Naive thymus-derived CD8-positive, alpha-beta T cell (primary cell): ENCODE data around the gene C10orf90. TPM values are rescaled to one million over a fixed set of nuclear protein-coding genes. Genes with fewer than 3 reads are reported as not detected.

Source experiments
- ATAC-seq, 2 donors: fragments of 150-1000 bp; cut with Tn5 transposase in 1 of 2; sonication (Bioruptor Pico), chemical (Tn5 transposase) in 1 of 2; 1 replicate in 1 of 2; 2 replicates in 1 of 2; pipeline ENCODE4 v1.10.0; 2021; ENCODE audit warnings: mild to moderate bottlenecking in 2 of 2, moderate library complexity in 2 of 2
- POLR2A ChIA-PET: fragments of 350-600 bp; sonication (Branson Sonifier 250); formaldehyde crosslinking; loops from one replicate; lab custom pipeline; 2021; ENCODE audit warnings: antibody characterized with exemption; lab: Charles Lee
- DNase-seq, 10 donors: peaks; one replicate each; pipeline versions ENCODE4 v3.0.0 to v3.0.0-alpha.2; 2020 to 2022
- H3K27ac Mint-ChIP-seq, 10 donors: one replicate each; pipeline ENCODE4 v1.8.0; 2020 to 2022; ENCODE audit warnings: mild to moderate bottlenecking in 10 of 10, mixed read lengths in 10 of 10, moderate library complexity in 4 of 10, inconsistent platforms in 1 of 10
- H3K27me3 Mint-ChIP-seq, 5 donors: one replicate each; pipeline ENCODE4 v1.8.0; 2021 to 2022; ENCODE audit warnings: mixed read lengths in 5 of 5
- H3K36me3 Mint-ChIP-seq, 3 donors: one replicate each; pipeline ENCODE4 v1.8.0; 2020 to 2022; ENCODE audit warnings: mixed read lengths in 3 of 3, mild to moderate bottlenecking in 2 of 3, inconsistent platforms in 1 of 3
- H3K4me1 Mint-ChIP-seq, 4 donors: one replicate each; pipeline ENCODE4 v1.8.0; 2021 to 2022; ENCODE audit warnings: mixed read lengths in 4 of 4
- H3K4me3 Mint-ChIP-seq, 10 donors: one replicate each; pipeline ENCODE4 v1.8.0; 2020 to 2022; ENCODE audit warnings: mild to moderate bottlenecking in 10 of 10, mixed read lengths in 10 of 10, moderate library complexity in 6 of 10, inconsistent platforms in 1 of 10
- H3K9me3 Mint-ChIP-seq, 9 donors: one replicate each; pipeline ENCODE4 v1.8.0; 2020 to 2022; ENCODE audit warnings: mixed read lengths in 9 of 9, mild to moderate bottlenecking in 3 of 9, inconsistent platforms in 1 of 9, moderate library complexity in 1 of 9
- polyA plus RNA-seq, 3 donors: library from polyadenylated mRNA; unstranded; fragments of 300-500 nt; fragmentation: Illumina TruSeq; gene quantifications; one replicate each; pipeline ENCODE4 v1.2.3, GENCODE V29; 2021
- total RNA-seq, 8 experiments: library from RNA in 2 of 8; stranded (reverse) in 2 of 8; gene quantifications; one replicate each; pipeline ENCODE4 v1.2.3 and lab custom pipeline; 2021 to 2026

The C10orf90 gene
- total and polyA plus RNA-seq, 5 experiments from 2014 or later, result not detected

DNA sequence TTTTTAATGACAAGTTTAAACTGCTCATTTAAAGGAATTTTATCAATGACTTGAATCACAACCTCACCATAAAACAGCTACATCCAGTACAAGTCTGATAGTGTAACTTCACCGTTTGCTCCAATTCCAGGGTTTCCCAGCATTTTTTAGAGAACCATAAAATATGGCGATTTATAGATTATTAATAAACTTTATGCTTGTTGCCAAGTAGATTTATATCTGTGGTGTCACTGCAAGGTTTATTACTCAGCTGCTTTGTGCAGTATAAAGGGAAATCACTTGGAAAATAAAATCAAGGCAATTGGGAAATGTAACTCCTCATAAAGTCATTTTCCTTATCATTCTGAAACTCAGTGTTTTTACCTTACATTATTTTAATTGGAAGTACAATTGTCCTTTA, 218.2 kb downstream of the C10orf90 start:
- POLR2A ChIA-PET, result no interaction called here
- no peak for ATAC-seq
- H3K27me3 Mint-ChIP-seq, result no peaks in the 10 kb centered on the region
- peaks cover 0 to 4% (median 0%) of the 10 kb centered on the region in 3 donors for H3K36me3 Mint-ChIP-seq
- no peak overlapping the region for H3K27ac Mint-ChIP-seq
- peaks cover 0 to 5% (median 0%) of the 10 kb centered on the region in 4 donors for H3K4me1 Mint-ChIP-seq
- DNase-seq, result no peak
- H3K4me3 Mint-ChIP-seq, result no peak overlapping the region
- peaks cover 0 to 8% (median 2%) of the 10 kb centered on the region in 9 donors for H3K9me3 Mint-ChIP-seq

DNA sequence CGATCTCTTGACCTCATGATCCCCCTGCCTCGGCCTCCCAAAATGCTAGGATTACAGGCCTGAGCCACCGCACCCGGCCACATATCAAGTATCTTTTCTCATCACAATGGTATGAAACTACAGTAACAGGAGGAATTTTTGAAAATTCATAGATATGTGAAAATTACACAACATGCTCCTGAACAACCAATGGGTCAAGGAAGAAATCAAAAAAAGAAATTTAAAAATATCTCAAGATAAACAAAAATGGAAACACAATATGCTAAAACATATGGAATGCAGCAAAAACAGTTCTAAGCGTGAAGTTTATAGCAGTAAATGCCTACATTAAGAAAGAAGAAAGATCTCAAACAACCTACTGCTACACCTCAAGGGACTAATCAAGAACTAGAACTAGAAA, 222.4 kb downstream of the C10orf90 start:
- Mint-ChIP-seq H3K9me3 (peaks cover 1 to 7% (median 4%) of the 10 kb centered on the region in 9 donors), H3K27me3 (peaks cover 0 to 2% (median 0%) of the 10 kb centered on the region in 5 donors), H3K4me3 (no peak overlapping the region), H3K36me3 (peaks cover 0 to 4% (median 0%) of the 10 kb centered on the region in 3 donors), H3K4me1 (peaks cover 0 to under 1% (median 0%) of the 10 kb centered on the region in 4 donors), H3K27ac (no peak overlapping the region)
- POLR2A ChIA-PET, result no interaction called here
- no peak for DNase-seq
- ATAC-seq, result no peak

DNA sequence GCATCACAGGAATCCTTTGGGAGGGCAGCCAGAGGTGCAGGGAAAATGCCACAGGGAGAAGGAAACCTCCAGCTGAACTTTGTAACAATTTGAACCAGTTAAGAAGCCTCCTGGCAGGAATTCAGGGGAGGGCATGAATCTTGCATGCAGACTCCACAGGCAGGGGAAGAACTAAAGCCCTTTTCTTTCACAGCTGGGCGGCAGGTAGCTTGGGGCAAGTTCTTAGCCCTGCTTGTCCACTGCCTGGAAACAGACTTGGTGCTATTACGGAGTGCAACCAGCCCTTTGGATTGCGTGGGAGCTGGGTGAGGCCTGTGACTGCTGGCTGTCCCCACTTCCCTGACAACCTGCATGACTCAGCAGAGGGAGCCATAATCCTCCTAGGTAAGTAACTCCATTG, 230.6 kb downstream of the C10orf90 start:
- Mint-ChIP-seq H3K27ac (no peak overlapping the region), H3K4me3 (no peak overlapping the region), H3K36me3 (no peaks in the 10 kb centered on the region), H3K27me3 (peaks cover 7 to 31% (median 18%) of the 10 kb centered on the region in 5 donors), H3K9me3 (peaks cover 0 to 15% (median 3%) of the 10 kb centered on the region in 9 donors), H3K4me1 (no peaks in the 10 kb centered on the region)
- POLR2A ChIA-PET, result no interaction called here
- DNase-seq (no peak), ATAC-seq (no peak)

DNA sequence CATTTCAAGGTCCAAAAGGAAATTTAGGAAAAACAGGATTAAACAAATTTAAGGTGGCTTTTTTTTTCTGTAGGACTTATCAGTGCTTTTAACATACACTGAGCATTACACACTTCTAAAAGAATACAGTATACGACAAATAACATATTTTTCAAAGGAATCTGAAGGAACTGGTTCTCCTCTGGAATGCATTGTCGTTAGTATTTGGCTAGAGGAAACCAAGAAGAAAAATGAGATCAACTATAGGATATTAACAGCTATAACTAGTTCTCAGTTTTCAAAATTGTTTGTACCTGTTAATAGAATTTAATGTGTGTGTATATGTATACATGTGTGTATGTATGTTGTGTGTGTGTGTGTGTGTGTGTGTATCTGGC, 232.1 kb downstream of the C10orf90 start:
- Mint-ChIP-seq H3K36me3 (no peaks in the 10 kb centered on the region), H3K4me1 (no peaks in the 10 kb centered on the region), H3K27ac (no peak overlapping the region), H3K27me3 (peaks cover 7 to 31% (median 18%) of the 10 kb centered on the region in 5 donors), H3K9me3 (peaks cover 0 to 14% (median 0%) of the 10 kb centered on the region in 9 donors), H3K4me3 (no peak overlapping the region)
- POLR2A ChIA-PET, result no interaction called here
- ATAC-seq, result no peak
- no peak for DNase-seq

DNA sequence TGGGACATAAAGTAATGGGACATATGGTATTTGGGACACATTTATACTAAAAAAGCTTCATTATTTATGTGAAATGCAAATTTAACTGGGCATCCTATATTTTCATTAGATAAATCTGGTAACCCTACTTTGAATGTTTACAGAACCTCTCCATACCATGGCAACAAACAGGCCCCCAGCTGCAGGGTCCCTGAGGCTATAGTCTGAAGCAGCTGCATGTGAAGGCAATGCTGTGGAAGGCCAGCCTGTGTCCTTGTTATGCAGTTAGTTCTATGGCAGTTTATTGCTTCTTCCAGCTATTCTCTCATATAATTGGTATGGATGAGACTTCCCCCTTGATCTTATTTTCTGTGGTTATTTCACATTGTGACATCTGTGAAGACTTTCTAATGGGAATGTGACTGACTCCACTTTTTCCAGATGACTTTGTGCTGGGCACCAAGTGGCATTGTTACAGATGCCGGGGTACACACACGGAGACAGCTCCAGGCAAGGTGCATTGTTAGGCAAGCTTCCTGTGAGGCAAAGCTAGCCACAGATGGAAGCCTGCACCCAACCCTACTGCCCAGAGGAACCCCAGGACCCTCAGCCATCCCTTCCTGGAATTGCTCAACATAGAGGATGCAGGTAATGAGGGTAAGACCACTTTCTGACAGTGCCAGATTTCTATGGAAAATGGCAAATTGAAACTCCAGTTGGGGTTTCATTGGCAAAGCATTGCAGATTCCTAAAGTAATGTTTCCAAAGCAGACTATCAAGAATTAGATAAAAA, 232.7 kb downstream of the C10orf90 start:
- Mint-ChIP-seq H3K9me3 (peaks cover 0 to 8% (median 2%) of the 10 kb centered on the region in 9 donors), H3K4me3 (no peak overlapping the region), H3K4me1 (no peaks in the 10 kb centered on the region), H3K27ac (no peak overlapping the region), H3K27me3 (peaks cover 7 to 32% (median 18%) of the 10 kb centered on the region in 5 donors), H3K36me3 (no peaks in the 10 kb centered on the region)
- ATAC-seq (no peak), DNase-seq (no peak)
- POLR2A ChIA-PET, result no interaction called here

DNA sequence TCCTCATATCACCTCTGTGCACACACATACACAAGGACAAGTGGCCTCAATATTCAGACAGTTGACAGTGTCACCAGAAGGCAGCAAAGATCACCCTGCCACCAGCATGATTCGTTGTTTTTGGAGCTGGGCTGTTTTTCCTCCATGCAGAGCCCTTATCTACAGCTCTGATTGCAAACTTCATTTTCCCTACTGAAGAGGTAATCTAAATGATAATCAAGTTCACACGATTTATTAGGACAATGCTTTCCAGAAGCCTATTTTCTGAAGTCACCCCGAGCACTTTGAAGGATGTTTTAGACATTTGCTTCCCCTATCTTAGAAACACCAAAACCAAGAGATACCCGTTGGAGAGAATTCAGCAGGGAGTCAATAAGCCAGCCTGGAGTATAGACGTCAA, 236.3 kb downstream of the C10orf90 start:
- Mint-ChIP-seq H3K4me3 (no peak overlapping the region), H3K36me3 (no peaks in the 10 kb centered on the region), H3K4me1 (no peaks in the 10 kb centered on the region), H3K27ac (no peak overlapping the region), H3K27me3 (peaks cover 1 to 23% (median 8%) of the 10 kb centered on the region in 5 donors), H3K9me3 (peaks cover 0 to 6% (median 0%) of the 10 kb centered on the region in 9 donors)
- no peak for DNase-seq
- ATAC-seq, result no peak
- POLR2A ChIA-PET, result no interaction called here

DNA sequence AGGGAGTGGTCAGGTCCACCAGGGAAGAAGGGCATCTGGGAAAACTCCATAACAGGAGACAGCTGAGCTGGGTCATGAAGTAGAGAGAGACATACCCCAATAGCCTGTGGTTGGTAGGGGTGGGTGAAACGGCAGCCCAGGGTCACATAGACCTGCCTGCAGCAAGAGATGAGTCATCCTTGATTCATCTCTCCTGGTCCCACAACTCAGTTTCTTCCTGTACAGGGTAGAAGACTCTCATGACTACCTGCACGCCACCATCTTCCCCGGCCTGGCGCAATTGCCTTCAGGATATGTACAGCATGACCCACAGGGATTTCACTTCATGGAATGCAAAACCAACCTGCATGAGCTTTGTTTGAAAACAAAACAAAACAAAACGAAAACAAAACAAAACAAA, 237.1 kb downstream of the C10orf90 start:
- no peak overlapping the region for H3K4me3 Mint-ChIP-seq
- no peaks in the 10 kb centered on the region for H3K36me3 Mint-ChIP-seq
- H3K27me3 Mint-ChIP-seq, result peaks cover 2 to 18% (median 7%) of the 10 kb centered on the region in 5 donors
- no peak for DNase-seq
- peaks cover 0 to 6% (median 0%) of the 10 kb centered on the region in 9 donors for H3K9me3 Mint-ChIP-seq
- POLR2A ChIA-PET, result no interaction called here
- ATAC-seq, result no peak
- H3K27ac Mint-ChIP-seq, result no peak overlapping the region
- no peaks in the 10 kb centered on the region for H3K4me1 Mint-ChIP-seq

DNA sequence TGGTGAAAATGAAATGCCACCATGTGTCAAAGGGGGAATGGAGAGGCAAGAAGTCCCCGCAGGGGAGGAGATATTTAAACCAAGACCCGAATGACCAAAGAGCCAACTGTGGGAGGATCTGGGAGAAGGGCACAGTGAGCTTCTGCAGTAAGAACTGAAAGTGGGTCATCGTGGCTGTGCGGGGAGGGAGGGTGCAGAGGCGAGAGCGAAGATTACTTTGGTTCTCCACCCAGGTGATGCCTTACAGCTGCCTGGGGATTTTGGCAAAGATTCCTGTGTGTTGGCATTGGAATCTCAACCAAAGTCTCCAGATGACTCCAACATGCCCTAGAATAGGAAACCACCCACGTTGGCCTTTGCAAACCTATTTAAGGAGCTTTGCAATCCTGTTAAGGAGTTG, 238.0 kb downstream of the C10orf90 start:
- H3K27ac Mint-ChIP-seq, result no peak overlapping the region
- no peak for ATAC-seq
- H3K9me3 Mint-ChIP-seq, result peaks cover 0 to 6% (median 0%) of the 10 kb centered on the region in 9 donors
- peaks cover 2 to 20% (median 7%) of the 10 kb centered on the region in 5 donors for H3K27me3 Mint-ChIP-seq
- no peaks in the 10 kb centered on the region for H3K36me3 Mint-ChIP-seq
- no peak for DNase-seq
- no peaks in the 10 kb centered on the region for H3K4me1 Mint-ChIP-seq
- POLR2A ChIA-PET, result no interaction called here
- no peak overlapping the region for H3K4me3 Mint-ChIP-seq

DNA sequence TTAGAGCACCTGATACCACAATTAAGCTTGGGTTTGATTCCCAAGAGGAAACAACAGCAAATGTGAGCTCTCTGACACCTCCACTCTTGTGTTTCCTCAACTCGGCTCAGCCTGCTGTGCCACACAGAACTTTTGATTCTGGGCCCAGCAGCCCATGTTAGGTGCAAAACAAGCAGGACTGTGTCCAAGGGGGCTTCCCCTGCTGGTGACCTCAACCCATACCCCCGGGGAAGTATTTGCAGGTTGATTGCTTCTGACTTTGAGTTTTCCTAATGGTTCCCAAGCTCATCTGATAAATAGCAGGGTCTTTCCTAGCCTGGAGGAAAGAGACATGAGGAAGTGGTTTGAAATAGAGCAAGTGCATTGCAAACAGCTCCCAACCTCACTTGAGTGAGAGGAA, 238.7 kb downstream of the C10orf90 start:
- DNase-seq (no peak), ATAC-seq (no peak)
- no peak overlapping the region for H3K4me3 Mint-ChIP-seq
- peaks cover 0 to 5% (median 0%) of the 10 kb centered on the region in 9 donors for H3K9me3 Mint-ChIP-seq
- POLR2A ChIA-PET, result no interaction called here
- H3K27ac Mint-ChIP-seq, result no peak overlapping the region
- peaks cover under 1 to 27% (median 2%) of the 10 kb centered on the region in 5 donors for H3K27me3 Mint-ChIP-seq
- no peaks in the 10 kb centered on the region for H3K36me3 Mint-ChIP-seq
- no peaks in the 10 kb centered on the region for H3K4me1 Mint-ChIP-seq

DNA sequence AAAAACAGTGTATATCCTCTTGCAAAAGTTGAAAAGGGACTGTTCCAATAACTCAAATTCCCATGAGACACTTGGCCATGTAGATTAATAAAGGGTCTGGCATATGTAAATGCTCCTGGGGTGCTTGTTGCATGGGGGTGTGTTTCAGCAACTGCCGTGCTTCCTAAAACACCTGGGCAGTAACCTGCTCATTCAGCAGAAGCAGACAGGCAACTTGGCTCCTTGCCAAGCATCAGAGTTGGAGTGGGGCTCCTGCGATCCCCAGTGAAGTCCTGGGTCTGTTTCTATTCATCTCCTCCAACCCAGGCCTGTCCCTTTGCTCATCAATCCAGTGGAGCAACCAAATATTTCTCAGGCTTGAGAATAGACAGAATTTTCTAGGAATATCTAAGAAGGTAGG, 240.0 kb downstream of the C10orf90 start:
- Mint-ChIP-seq H3K4me3 (no peak overlapping the region), H3K36me3 (no peaks in the 10 kb centered on the region)

DNA sequence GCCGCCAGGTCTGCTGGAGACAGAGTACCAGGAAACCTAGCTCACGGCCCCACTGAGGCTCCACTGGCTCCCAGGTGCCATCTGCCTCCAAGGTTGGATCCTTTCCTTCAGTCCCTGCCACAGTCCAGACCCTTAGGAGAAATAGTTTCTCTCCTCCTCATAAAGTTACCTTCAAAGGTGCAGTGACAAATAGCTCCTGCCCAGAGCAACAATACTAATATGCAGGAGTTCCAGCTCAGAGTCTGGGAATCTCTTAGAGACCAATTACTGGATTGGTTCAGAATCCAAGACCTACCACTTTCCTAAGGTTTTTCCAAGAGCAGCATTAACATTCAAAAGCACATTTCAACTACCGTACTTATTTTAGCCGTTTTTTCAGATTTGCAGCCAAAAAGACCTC, 241.2 kb downstream of the C10orf90 start:
- H3K27me3 Mint-ChIP-seq, result peaks cover 0 to 20% (median 4%) of the 10 kb centered on the region in 5 donors
- H3K36me3 Mint-ChIP-seq, result peaks cover 0 to 3% (median 0%) of the 10 kb centered on the region in 3 donors
- no peak overlapping the region for H3K4me3 Mint-ChIP-seq
- no peak overlapping the region for H3K27ac Mint-ChIP-seq
- no peak for DNase-seq
- H3K4me1 Mint-ChIP-seq, result peaks cover 0 to 2% (median 0%) of the 10 kb centered on the region in 4 donors
- H3K9me3 Mint-ChIP-seq, result peaks cover 0 to 19% (median 6%) of the 10 kb centered on the region in 9 donors
- no peak for ATAC-seq
- POLR2A ChIA-PET, result no interaction called here

More for the DNA sequence above, 240.0 kb downstream of the C10orf90 start:
- H3K27ac Mint-ChIP-seq, result no peak overlapping the region
- H3K4me1 Mint-ChIP-seq, result peaks cover 0 to 2% (median 0%) of the 10 kb centered on the region in 4 donors
- ATAC-seq (no peak), DNase-seq (no peak)
- POLR2A ChIA-PET, result no interaction called here
- H3K27me3 Mint-ChIP-seq, result peaks cover 0 to 21% (median 4%) of the 10 kb centered on the region in 5 donors
- peaks cover 0 to 6% (median 0%) of the 10 kb centered on the region in 9 donors for H3K9me3 Mint-ChIP-seq

DNA sequence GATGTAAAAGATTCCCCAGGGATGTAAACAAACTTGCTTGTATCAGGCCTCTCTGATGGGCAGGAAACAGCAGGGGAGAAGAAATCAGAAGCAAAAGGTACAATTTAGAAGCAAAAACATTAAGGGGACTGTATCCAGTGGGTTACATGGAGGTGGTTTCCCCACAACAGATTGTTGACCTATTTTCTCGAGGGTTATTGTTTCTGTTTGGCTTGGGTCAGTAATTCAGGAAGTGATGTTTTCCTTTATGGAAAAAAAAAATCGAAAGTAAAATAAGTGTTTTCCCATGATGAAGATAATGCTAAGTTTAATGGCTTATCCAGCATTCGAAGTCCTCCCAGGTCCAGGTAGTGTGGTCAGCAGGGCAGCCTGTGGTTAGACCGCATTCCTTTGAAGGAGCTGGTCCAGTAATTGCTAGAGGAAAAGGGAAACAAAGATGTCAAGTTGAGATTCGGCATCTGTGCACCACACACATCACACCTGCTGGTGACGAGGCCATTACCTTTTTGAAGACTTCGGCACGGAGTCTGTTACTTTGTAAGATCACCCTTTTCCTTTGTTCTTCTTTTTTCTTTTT, 244.9 kb downstream of the C10orf90 start:
- H3K9me3 Mint-ChIP-seq, result peaks cover 0 to 48% (median 16%) of the 10 kb centered on the region in 9 donors
- peaks cover 2 to 10% (median 4%) of the 10 kb centered on the region in 5 donors for H3K27me3 Mint-ChIP-seq
- H3K4me3 Mint-ChIP-seq, result peak overlapping the region in 1 of 10 donors; percentile 31
- peaks cover 0 to 3% (median 0%) of the 10 kb centered on the region in 3 donors for H3K36me3 Mint-ChIP-seq
- no peak overlapping the region for H3K27ac Mint-ChIP-seq
- ATAC-seq, result no peak
- POLR2A ChIA-PET, result no interaction called here
- peaks cover 0 to 2% (median 0%) of the 10 kb centered on the region in 4 donors for H3K4me1 Mint-ChIP-seq
- DNase-seq, result no peak

DNA sequence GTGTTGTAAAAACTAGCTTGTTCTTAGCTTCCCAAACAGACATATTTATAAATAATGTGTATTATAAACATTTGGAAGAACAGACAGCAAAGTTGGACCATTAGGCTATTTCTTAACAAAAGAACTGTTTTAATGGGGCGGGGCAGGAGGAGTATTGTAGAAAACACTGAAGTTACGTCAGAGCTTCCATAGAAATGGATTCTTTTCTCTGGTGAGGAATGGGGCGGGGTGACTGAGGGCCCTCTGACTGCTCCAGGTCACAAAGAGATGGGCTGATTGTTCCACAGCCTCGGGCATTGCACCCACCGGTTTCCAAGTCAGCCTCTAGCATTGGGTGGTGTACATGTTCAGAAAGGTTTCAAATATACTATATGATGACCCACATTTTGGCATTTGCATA, 245.5 kb downstream of the C10orf90 start:
- Mint-ChIP-seq H3K9me3 (peaks cover 0 to 48% (median 16%) of the 10 kb centered on the region in 9 donors), H3K27me3 (peaks cover 2 to 10% (median 4%) of the 10 kb centered on the region in 5 donors), H3K36me3 (peaks cover 0 to 3% (median 0%) of the 10 kb centered on the region in 3 donors), H3K4me1 (peaks cover 0 to 2% (median 0%) of the 10 kb centered on the region in 4 donors), H3K27ac (no peak overlapping the region), H3K4me3 (no peak overlapping the region)
- ATAC-seq (no peak), DNase-seq (no peak)
- POLR2A ChIA-PET, result no interaction called here
